BLaER1 (cell line): ENCODE results near the gene CMIP.
A peak's percentile ranks its signal among the peaks of the same experiment; 100 is the strongest.

Experiments
- H3K27ac ChIP-seq: shearing (Covaris generic); formaldehyde crosslinking; 2 replicates; pipeline ENCODE4 v1.8.1; 2022
- H3K27me3 ChIP-seq: shearing (Covaris generic); formaldehyde crosslinking; 2 replicates; pipeline ENCODE4 v1.8.1; 2022
- H3K36me3 ChIP-seq: shearing (Covaris generic); formaldehyde crosslinking; 2 replicates; pipeline ENCODE4 v1.8.1; 2022
- H3K4me1 ChIP-seq: shearing (Covaris generic); formaldehyde crosslinking; 2 replicates; pipeline ENCODE4 v1.8.1; 2022
- H3K4me2 ChIP-seq: shearing (Covaris generic); formaldehyde crosslinking; 2 replicates; pipeline ENCODE4 v1.8.1; 2022
- H3K4me3 ChIP-seq: shearing (Covaris generic); formaldehyde crosslinking; 2 replicates; pipeline ENCODE4 v1.8.1; 2022
- H3K9ac ChIP-seq: shearing (Covaris generic); formaldehyde crosslinking; 2 replicates; pipeline ENCODE4 v1.8.1; 2022
- H3K9me3 ChIP-seq: shearing (Covaris generic); formaldehyde crosslinking; 2 replicates; pipeline ENCODE4 v1.8.1; 2022
- H4K20me1 ChIP-seq: shearing (Covaris generic); formaldehyde crosslinking; 2 replicates; pipeline ENCODE4 v1.8.1; 2022
- Cebpa-rat ChIP-seq: shearing (Covaris generic); IDR thresholded peaks from 2 replicates; pipeline ENCODE4 v1.8.1; 2022

The CMIP gene

GRCh38 chr16:81545470-81546250 lies 101.1 kb downstream of the CMIP start:
- H3K27ac ChIP-seq, result no peak overlapping the region
- peaks cover 100% of the 10 kb centered on the region for H4K20me1 ChIP-seq
- peak overlapping the region; percentile 89 for H3K4me2 ChIP-seq
- no peak for TF ChIP-seq Cebpa-rat
- H3K4me1 ChIP-seq, result peaks cover 95% of the 10 kb centered on the region
- peak overlapping the region; percentile 28 for H3K9ac ChIP-seq
- H3K9me3 ChIP-seq, result no peaks in the 10 kb centered on the region
- H3K36me3 ChIP-seq, result peaks cover 7% of the 10 kb centered on the region; the same call in 1 of the 2 replicates
- no peak overlapping the region for H3K4me3 ChIP-seq
- H3K27me3 ChIP-seq, result no peaks in the 10 kb centered on the region

- peaks cover 100% of the 10 kb centered on the region for H4K20me1 ChIP-seq
Observed at GRCh38 chr16:81546781-81547180, 102.2 kb downstream of the CMIP start.

GRCh38 chr16:81547194-81547938 lies 102.8 kb downstream of the CMIP start:
- Histone ChIP-seq H3K4me3 (no peak overlapping the region), H3K9ac (peak overlapping the region; percentile 45), H3K4me2 (peak overlapping the region; percentile 89), H3K9me3 (no peaks in the 10 kb centered on the region), H3K36me3 (peaks cover 7% of the 10 kb centered on the region; the same call in 1 of the 2 replicates), H3K4me1 (peaks cover 95% of the 10 kb centered on the region), H3K27me3 (no peaks in the 10 kb centered on the region), H4K20me1 (peaks cover 100% of the 10 kb centered on the region), H3K27ac (peak overlapping the region; percentile 47)
- TF ChIP-seq Cebpa-rat, result no peak

More at GRCh38 chr16:81546781-81547180, 102.2 kb downstream of the CMIP start:
- H3K4me1 ChIP-seq, result peaks cover 95% of the 10 kb centered on the region
- peak overlapping the region; percentile 47; the same call in 1 of the 2 replicates for H3K27ac ChIP-seq
- H3K27me3 ChIP-seq, result no peaks in the 10 kb centered on the region
- H3K9ac ChIP-seq, result peak overlapping the region; percentile 28
- TF ChIP-seq Cebpa-rat, result no peak
- peaks cover 7% of the 10 kb centered on the region; the same call in 1 of the 2 replicates for H3K36me3 ChIP-seq
- no peaks in the 10 kb centered on the region for H3K9me3 ChIP-seq
- peak overlapping the region; percentile 89 for H3K4me2 ChIP-seq
- H3K4me3 ChIP-seq, result no peak overlapping the region; the same call in 1 of the 2 replicates

- peaks cover 95% of the 10 kb centered on the region for H3K4me1 ChIP-seq
- H3K9me3 ChIP-seq, result no peaks in the 10 kb centered on the region
- H3K9ac ChIP-seq, result 0 out of 2 replicates have a peak overlapping the region, but pooled peaks have one; percentile 45
- no peak for TF ChIP-seq Cebpa-rat
- peak overlapping the region; percentile 89 for H3K4me2 ChIP-seq
- H3K27ac ChIP-seq, result peak overlapping the region; percentile 47
- no peaks in the 10 kb centered on the region for H3K27me3 ChIP-seq
- H3K4me3 ChIP-seq, result no peak overlapping the region
- peaks cover 11% of the 10 kb centered on the region; the same call in 1 of the 2 replicates for H3K36me3 ChIP-seq
- peaks cover 100% of the 10 kb centered on the region for H4K20me1 ChIP-seq
Observed at GRCh38 chr16:81547939-81548216, 103.3 kb downstream of the CMIP start.

- no peak for TF ChIP-seq Cebpa-rat
- Histone ChIP-seq H3K4me3 (no peak overlapping the region), H3K27me3 (no peaks in the 10 kb centered on the region), H3K4me2 (no peak overlapping the region), H3K4me1 (peaks cover 95% of the 10 kb centered on the region), H3K9me3 (no peaks in the 10 kb centered on the region), H3K36me3 (peaks cover 14% of the 10 kb centered on the region; the same call in 1 of the 2 replicates), H4K20me1 (peaks cover 100% of the 10 kb centered on the region), H3K9ac (no peak overlapping the region), H3K27ac (no peak overlapping the region)
Observed at GRCh38 chr16:81548551-81548875, 103.9 kb downstream of the CMIP start.

GRCh38 chr16:81548876-81549546 lies 104.4 kb downstream of the CMIP start:
- Histone ChIP-seq H3K36me3 (peaks cover 14% of the 10 kb centered on the region; the same call in 1 of the 2 replicates), H3K4me3 (no peak overlapping the region), H3K9ac (no peak overlapping the region), H3K27me3 (no peaks in the 10 kb centered on the region), H4K20me1 (peaks cover 100% of the 10 kb centered on the region), H3K9me3 (no peaks in the 10 kb centered on the region), H3K27ac (no peak overlapping the region), H3K4me1 (peaks cover 91% of the 10 kb centered on the region), H3K4me2 (no peak overlapping the region)
- no peak for TF ChIP-seq Cebpa-rat

- Histone ChIP-seq H3K36me3 (peaks cover 16% of the 10 kb centered on the region; the same call in 1 of the 2 replicates), H3K27ac (no peak overlapping the region), H3K4me3 (no peak overlapping the region), H3K9ac (no peak overlapping the region), H4K20me1 (peaks cover 100% of the 10 kb centered on the region), H3K27me3 (no peaks in the 10 kb centered on the region), H3K9me3 (no peaks in the 10 kb centered on the region), H3K4me2 (peak overlapping the region; percentile 19; the same call in 1 of the 2 replicates), H3K4me1 (peaks cover 84% of the 10 kb centered on the region)
- no peak for TF ChIP-seq Cebpa-rat
Observed at GRCh38 chr16:81549547-81550431, 105.2 kb downstream of the CMIP start.

- peaks cover 77% of the 10 kb centered on the region for H3K4me1 ChIP-seq
- H3K36me3 ChIP-seq, result peaks cover 23% of the 10 kb centered on the region; the same call in 1 of the 2 replicates
- H4K20me1 ChIP-seq, result peaks cover 100% of the 10 kb centered on the region
- no peak overlapping the region for H3K4me3 ChIP-seq
- no peak for TF ChIP-seq Cebpa-rat
- no peak overlapping the region for H3K9ac ChIP-seq
- no peaks in the 10 kb centered on the region for H3K27me3 ChIP-seq
- no peaks in the 10 kb centered on the region for H3K9me3 ChIP-seq
- peak overlapping the region; percentile 19; the same call in 1 of the 2 replicates for H3K4me2 ChIP-seq
- no peak overlapping the region for H3K27ac ChIP-seq
Observed at GRCh38 chr16:81550432-81550808, 105.8 kb downstream of the CMIP start.

GRCh38 chr16:81551151-81551808 lies 106.7 kb downstream of the CMIP start:
- H3K4me3 ChIP-seq, result no peak overlapping the region
- H3K36me3 ChIP-seq, result peaks cover 26% of the 10 kb centered on the region; the same call in 1 of the 2 replicates
- no peak for TF ChIP-seq Cebpa-rat
- H3K4me1 ChIP-seq, result peaks cover 69% of the 10 kb centered on the region
- H3K27me3 ChIP-seq, result no peaks in the 10 kb centered on the region
- H3K9me3 ChIP-seq, result no peaks in the 10 kb centered on the region
- no peak overlapping the region for H3K9ac ChIP-seq
- H4K20me1 ChIP-seq, result peaks cover 100% of the 10 kb centered on the region
- peak overlapping the region; percentile 15; the same call in 1 of the 2 replicates for H3K27ac ChIP-seq
- peak overlapping the region; percentile 69 for H3K4me2 ChIP-seq
